HL-60/S4 (cell line): ENCODE data around the gene PTPRS.

Experiments
- in situ Hi-C: fragments of 300-500 bp; cut with MboI; formaldehyde crosslinking; loops from 2 replicates; pipeline ENCODE4 v1.14.3; 2022; ENCODE audit warnings: low sequenced_read_pairs

PTPRS gene

GRCh38 chr19:5355693-5356092 is 15.1 kb upstream of the PTPRS start:
- in situ Hi-C loops, result no loop called here

GRCh38 chr19:5355076-5355475 is 14.5 kb upstream of the PTPRS start:
- in situ Hi-C loops, result no loop called here

- in situ Hi-C loops, result no loop called here
Measured at GRCh38 chr19:5354403-5354802, 13.8 kb upstream of the PTPRS start.

GRCh38 chr19:5352229-5352763 is 11.7 kb upstream of the PTPRS start:
- in situ Hi-C loops, result no loop called here

- in situ Hi-C loops, result no loop called here
Measured at GRCh38 chr19:5351731-5352228, 11.2 kb upstream of the PTPRS start.

GRCh38 chr19:5349041-5349440 is 8.4 kb upstream of the PTPRS start:
- in situ Hi-C loops, result no loop called here

GRCh38 chr19:5345895-5346386 is 5.3 kb upstream of the PTPRS start:
- in situ Hi-C loops, result no loop called here

GRCh38 chr19:5343848-5344247 is 3.2 kb upstream of the PTPRS start:
- in situ Hi-C loops, result no loop called here

- in situ Hi-C loops, result no loop called here
Measured at GRCh38 chr19:5342573-5343201, 2.1 kb upstream of the PTPRS start.

- in situ Hi-C loops, result no loop called here
Measured at GRCh38 chr19:5341981-5342380, 1.4 kb upstream of the PTPRS start.

- in situ Hi-C loops, result no loop called here
Measured at GRCh38 chr19:5341448-5341820, 822 bp upstream of the PTPRS start.

GRCh38 chr19:5339950-5340636 is 519 bp downstream of the PTPRS start:
- in situ Hi-C loops, result no loop called here

GRCh38 chr19:5339198-5339949 is 1.2 kb downstream of the PTPRS start:
- in situ Hi-C loops, result no loop called here

GRCh38 chr19:5338656-5339197 is 1.9 kb downstream of the PTPRS start:
- in situ Hi-C loops, result no loop called here

GRCh38 chr19:5337708-5338655 is 2.6 kb downstream of the PTPRS start:
- in situ Hi-C loops, result no loop called here

- in situ Hi-C loops, result no loop called here
Measured at GRCh38 chr19:5337126-5337525, 3.5 kb downstream of the PTPRS start.

GRCh38 chr19:5336195-5336965 is 4.2 kb downstream of the PTPRS start:
- in situ Hi-C loops, result no loop called here

GRCh38 chr19:5335593-5335992 is 5.0 kb downstream of the PTPRS start:
- in situ Hi-C loops, result no loop called here

GRCh38 chr19:5334824-5335500 is 5.7 kb downstream of the PTPRS start:
- in situ Hi-C loops, result no loop called here
